Measurements from ENCODE around the gene PRSS33.

Gene PRSS33

GRCh38 chr16:2791174-2791573 lies 3.8 kb upstream of the PRSS33 start:
- H3K27me3 ChIP-seq (ENCODE audit: control insufficient read depth, low read length), result peaks cover 11% of the 10 kb centered on the region
- no peaks in the 10 kb centered on the region for H3K9me3 ChIP-seq (ENCODE audit: control insufficient read depth, insufficient read depth, low read length)
- no peaks in the 10 kb centered on the region for H3K4me1 ChIP-seq (ENCODE audit: control insufficient read depth, low read length)
- no peak overlapping the region for H3K27ac ChIP-seq (ENCODE audit: low read depth, low read length)
- H4K20me1 ChIP-seq (ENCODE audit: control insufficient read depth, insufficient read depth, low read depth, low read length), result no peaks in the 10 kb centered on the region
- H3K4me3 ChIP-seq (ENCODE audit: low read length), result no peak overlapping the region
- H3K36me3 ChIP-seq (ENCODE audit: control insufficient read depth, low read length), result no peaks in the 10 kb centered on the region
- H3K79me2 ChIP-seq (ENCODE audit: control insufficient read depth, low read length), result no peaks in the 10 kb centered on the region
- H3K9me2 ChIP-seq (replicated peaks; ENCODE audit: control insufficient read depth, low read length), result no peaks in the 10 kb centered on the region
- TF ChIP-seq EZH2phosphoT487 (IDR thresholded peaks at IDR 0.05; ENCODE audit: borderline replicate concordance, low read length), result no peak
- no peak for TF ChIP-seq CTCF (IDR thresholded peaks at IDR 0.05; ENCODE audit: low read depth, low read length, poor library complexity, severe bottlenecking)
- H3F3A ChIP-seq (ENCODE audit: control insufficient read depth, insufficient read depth), result no peaks in the 10 kb centered on the region
- no peak overlapping the region for H3K4me2 ChIP-seq (ENCODE audit: low read length)

- Histone ChIP-seq H3K79me2 (ENCODE audit: control insufficient read depth, low read length) (no peaks in the 10 kb centered on the region), H3K36me3 (ENCODE audit: control insufficient read depth, low read length) (no peaks in the 10 kb centered on the region), H3K27me3 (ENCODE audit: control insufficient read depth, low read length) (peaks cover 14% of the 10 kb centered on the region), H3K4me3 (ENCODE audit: low read length) (no peak overlapping the region), H3K9me3 (ENCODE audit: control insufficient read depth, insufficient read depth, low read length) (no peaks in the 10 kb centered on the region), H3K27ac (ENCODE audit: low read depth, low read length) (no peak overlapping the region), H3K9me2 (replicated peaks; ENCODE audit: control insufficient read depth, low read length) (no peaks in the 10 kb centered on the region), H4K20me1 (ENCODE audit: control insufficient read depth, insufficient read depth, low read depth, low read length) (no peaks in the 10 kb centered on the region), H3F3A (ENCODE audit: control insufficient read depth, insufficient read depth) (no peaks in the 10 kb centered on the region), H3K4me1 (ENCODE audit: control insufficient read depth, low read length) (no peaks in the 10 kb centered on the region), H3K4me2 (ENCODE audit: low read length) (no peak overlapping the region)
- TF ChIP-seq CTCF (IDR thresholded peaks at IDR 0.05; ENCODE audit: low read depth, low read length, poor library complexity, severe bottlenecking) (no peak), EZH2phosphoT487 (IDR thresholded peaks at IDR 0.05; ENCODE audit: borderline replicate concordance, low read length) (no peak)
Measured at GRCh38 chr16:2790631-2791030, 3.3 kb upstream of the PRSS33 start.

- H3K4me2 ChIP-seq (ENCODE audit: low read length), result no peak overlapping the region
- H3K27me3 ChIP-seq (ENCODE audit: control insufficient read depth, low read length), result peaks cover 23% of the 10 kb centered on the region
- H3K79me2 ChIP-seq (ENCODE audit: control insufficient read depth, low read length), result no peaks in the 10 kb centered on the region
- TF ChIP-seq EZH2phosphoT487 (IDR thresholded peaks at IDR 0.05; ENCODE audit: borderline replicate concordance, low read length) (no peak), CTCF (IDR thresholded peaks at IDR 0.05; ENCODE audit: low read depth, low read length, poor library complexity, severe bottlenecking) (no peak)
- no peaks in the 10 kb centered on the region for H3K9me2 ChIP-seq (replicated peaks; ENCODE audit: control insufficient read depth, low read length)
- no peaks in the 10 kb centered on the region for H3K9me3 ChIP-seq (ENCODE audit: control insufficient read depth, insufficient read depth, low read length)
- no peaks in the 10 kb centered on the region for H3K36me3 ChIP-seq (ENCODE audit: control insufficient read depth, low read length)
- no peaks in the 10 kb centered on the region for H4K20me1 ChIP-seq (ENCODE audit: control insufficient read depth, insufficient read depth, low read depth, low read length)
- no peaks in the 10 kb centered on the region for H3F3A ChIP-seq (ENCODE audit: control insufficient read depth, insufficient read depth)
- H3K27ac ChIP-seq (ENCODE audit: low read depth, low read length), result no peak overlapping the region
- peaks cover 7% of the 10 kb centered on the region; the same call in 1 of the 2 replicates for H3K4me1 ChIP-seq (ENCODE audit: control insufficient read depth, low read length)
- H3K4me3 ChIP-seq (ENCODE audit: low read length), result no peak overlapping the region
Measured at GRCh38 chr16:2787961-2788360, 601 bp upstream of the PRSS33 start.

- Histone ChIP-seq H3K9me2 (replicated peaks; ENCODE audit: control insufficient read depth, low read length) (no peaks in the 10 kb centered on the region), H3K4me1 (ENCODE audit: control insufficient read depth, low read length) (peaks cover 7% of the 10 kb centered on the region; the same call in 1 of the 2 replicates), H3K4me2 (ENCODE audit: low read length) (no peak overlapping the region), H3F3A (ENCODE audit: control insufficient read depth, insufficient read depth) (no peaks in the 10 kb centered on the region), H3K4me3 (ENCODE audit: low read length) (no peak overlapping the region), H3K27ac (ENCODE audit: low read depth, low read length) (no peak overlapping the region), H4K20me1 (ENCODE audit: control insufficient read depth, insufficient read depth, low read depth, low read length) (no peaks in the 10 kb centered on the region), H3K36me3 (ENCODE audit: control insufficient read depth, low read length) (no peaks in the 10 kb centered on the region), H3K27me3 (ENCODE audit: control insufficient read depth, low read length) (peaks cover 23% of the 10 kb centered on the region), H3K9me3 (ENCODE audit: control insufficient read depth, insufficient read depth, low read length) (no peaks in the 10 kb centered on the region), H3K79me2 (ENCODE audit: control insufficient read depth, low read length) (no peaks in the 10 kb centered on the region)
- no peak for TF ChIP-seq CTCF (IDR thresholded peaks at IDR 0.05; ENCODE audit: low read depth, low read length, poor library complexity, severe bottlenecking)
- no peak for TF ChIP-seq EZH2phosphoT487 (IDR thresholded peaks at IDR 0.05; ENCODE audit: borderline replicate concordance, low read length)
Measured at GRCh38 chr16:2786826-2787151, 571 bp downstream of the PRSS33 start.

Measured in DOHH2 (cell line).